ENCODE measurements around the gene BLOC1S5.
"Not testable (repeated sequence)": the region's sequence is repeated elsewhere in the genome, so short reads cannot be mapped to it uniquely, and the experiment has no call there.

The BLOC1S5 gene

DNA sequence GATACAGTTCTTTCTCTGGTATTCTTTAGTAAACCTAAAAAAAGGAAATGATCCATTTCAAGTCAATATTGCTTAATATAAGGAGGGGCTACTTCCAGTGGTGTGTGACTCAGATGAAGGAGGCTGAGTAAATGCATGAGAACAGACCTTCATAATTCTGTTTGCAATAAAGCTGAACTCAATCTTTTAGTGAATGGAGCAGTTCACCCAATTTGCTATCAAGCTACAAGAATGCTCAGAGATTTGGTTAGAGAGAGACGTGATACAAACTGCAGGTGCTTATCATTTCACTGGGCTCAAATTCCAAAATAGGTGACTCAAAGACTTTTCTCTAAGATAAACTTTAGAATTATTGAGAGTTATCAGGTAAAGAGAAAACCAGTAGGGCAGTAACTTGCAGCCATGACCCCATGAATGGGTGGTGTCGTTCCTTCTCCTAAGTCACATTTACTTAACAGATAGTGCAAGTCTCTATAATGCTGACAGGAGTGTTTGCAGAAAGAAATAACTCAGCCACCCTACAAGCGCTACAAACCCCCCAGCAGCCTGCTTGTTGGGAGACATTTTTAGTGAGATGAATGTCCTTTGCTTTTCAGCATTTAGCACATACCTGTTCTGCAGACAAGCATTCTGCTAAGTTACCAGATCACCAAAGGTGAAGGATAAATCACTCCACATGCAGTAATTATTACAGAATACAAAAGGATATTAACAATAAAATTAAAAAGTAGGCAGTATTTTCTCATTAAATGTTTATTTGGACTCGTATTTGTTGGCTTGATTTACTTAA is 16.4 kb upstream of the BLOC1S5 start:
- DNase-seq = peak in 1 of 2 experiments; percentile 59

DNA sequence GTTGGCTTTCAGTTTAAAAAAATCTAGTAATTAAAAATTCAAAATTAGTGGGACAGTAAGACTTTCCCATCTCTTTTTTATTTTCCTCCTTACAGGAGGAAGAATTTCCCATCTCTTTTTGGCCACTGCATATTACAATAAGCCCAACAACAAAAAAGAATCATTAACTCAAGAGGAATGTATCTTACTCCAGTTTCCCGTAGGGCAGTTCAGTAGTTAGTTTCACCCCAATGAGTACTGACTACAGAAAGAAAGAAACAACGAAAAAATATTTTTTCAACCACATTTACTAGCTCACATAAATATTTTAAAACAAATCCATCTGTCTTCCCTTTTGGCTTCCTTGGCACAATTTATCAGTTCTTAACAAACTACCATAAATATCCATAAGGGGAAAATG is 14.9 kb upstream of the BLOC1S5 start:
- DNase-seq = no peak

- DNase-seq = no peak
Measured at GRCh38 chr6:8077991-8078390, 13.8 kb upstream of the BLOC1S5 start.

DNA sequence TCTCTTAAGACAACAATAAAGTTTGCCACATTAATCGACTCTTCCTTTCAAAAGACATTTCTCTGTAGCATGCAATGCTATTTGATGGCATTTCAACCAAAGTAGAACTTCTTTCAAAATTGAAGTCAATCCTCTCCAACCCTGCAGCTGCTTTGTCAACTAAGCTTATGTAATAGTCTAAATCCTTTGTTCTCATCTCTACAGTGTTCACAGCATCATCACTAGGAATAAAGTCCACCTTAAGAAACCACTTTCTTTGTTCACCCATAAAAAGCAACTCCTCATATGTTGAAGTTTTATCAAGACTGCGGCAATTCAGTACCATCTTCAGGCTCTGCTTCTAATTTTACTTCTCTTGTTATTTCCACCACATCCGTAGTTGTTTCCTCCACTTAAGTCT is 11.5 kb upstream of the BLOC1S5 start:
- DNase-seq = no peak

GRCh38 chr6:8075185-8075584 is 11.0 kb upstream of the BLOC1S5 start:
- DNase-seq = no peak

DNA sequence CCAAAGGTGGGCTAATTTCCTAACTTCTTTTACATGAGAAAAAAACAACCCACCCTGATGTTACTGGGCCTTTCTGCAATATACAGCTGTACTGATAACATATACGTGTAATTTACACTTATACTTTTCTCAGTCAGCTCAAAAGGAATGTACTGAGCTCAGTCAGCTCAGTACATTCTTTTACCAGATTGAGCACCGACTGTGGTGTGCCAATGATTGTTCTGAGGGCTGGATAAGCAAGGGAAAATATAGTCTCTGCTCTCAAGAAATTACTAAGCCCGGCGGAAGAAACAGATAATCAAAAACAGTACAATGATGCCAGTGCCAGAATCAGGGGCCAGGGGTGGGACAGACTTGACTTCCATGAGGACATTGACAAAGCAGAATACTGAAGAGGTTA is 10.0 kb upstream of the BLOC1S5 start:
- DNase-seq = no peak

DNA sequence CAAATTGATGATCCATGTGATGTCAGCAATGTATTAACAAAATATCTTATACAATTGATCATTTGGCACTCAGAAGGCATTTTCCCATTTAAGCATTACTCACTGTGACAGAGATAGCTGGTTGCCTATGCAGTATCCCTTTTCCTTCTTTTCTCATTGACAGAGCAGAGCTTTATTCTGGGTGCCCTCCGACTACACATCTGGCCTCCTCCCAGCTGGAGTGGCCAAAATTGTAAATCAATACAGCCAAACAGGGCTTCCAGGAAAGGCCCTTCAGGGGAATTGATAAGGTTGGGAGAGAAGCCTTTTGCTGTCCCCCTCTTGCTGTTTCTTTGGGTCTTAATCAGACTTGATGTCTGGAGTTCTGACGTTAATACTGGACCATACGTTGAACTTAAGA is 9.6 kb upstream of the BLOC1S5 start:
- DNase-seq = no peak

- no peak for DNase-seq
Measured at GRCh38 chr6:8070718-8071117, 6.5 kb upstream of the BLOC1S5 start.

DNA sequence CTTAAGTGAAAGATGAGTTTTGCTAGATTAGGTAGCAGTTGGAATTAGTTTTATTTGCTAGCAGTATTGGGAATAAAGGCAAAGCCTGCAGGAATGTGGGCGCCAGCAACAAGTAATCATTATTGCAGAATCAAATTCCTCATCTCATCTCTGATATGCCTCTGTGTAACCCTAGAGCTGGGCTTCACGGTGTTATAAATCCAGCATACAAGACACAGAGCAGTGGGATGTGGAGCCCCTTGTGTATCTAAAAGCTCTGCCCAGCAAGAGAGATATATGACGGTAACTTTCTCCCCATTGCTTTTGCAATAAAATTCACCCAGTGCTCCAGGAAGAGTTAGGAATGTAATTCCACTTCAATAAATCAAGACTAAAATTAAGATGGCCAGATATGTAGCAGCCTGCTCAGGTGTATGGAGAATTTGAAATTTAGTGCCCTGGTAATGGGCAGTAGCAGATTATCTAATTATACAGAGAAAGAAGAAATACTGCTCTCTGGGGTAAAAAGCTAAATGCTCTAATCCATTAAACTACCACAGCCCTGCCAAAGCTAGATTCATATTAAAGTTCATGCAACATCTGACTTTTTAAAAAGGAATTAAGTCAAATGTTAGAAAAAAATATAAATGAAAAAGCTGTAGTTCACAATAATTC is 5.6 kb upstream of the BLOC1S5 start:
- no peak for DNase-seq

- no peak for DNase-seq
Measured at GRCh38 chr6:8069151-8069550, 5.0 kb upstream of the BLOC1S5 start.

- DNase-seq = no peak
Measured at GRCh38 chr6:8066108-8066507, 1.9 kb upstream of the BLOC1S5 start.

DNA sequence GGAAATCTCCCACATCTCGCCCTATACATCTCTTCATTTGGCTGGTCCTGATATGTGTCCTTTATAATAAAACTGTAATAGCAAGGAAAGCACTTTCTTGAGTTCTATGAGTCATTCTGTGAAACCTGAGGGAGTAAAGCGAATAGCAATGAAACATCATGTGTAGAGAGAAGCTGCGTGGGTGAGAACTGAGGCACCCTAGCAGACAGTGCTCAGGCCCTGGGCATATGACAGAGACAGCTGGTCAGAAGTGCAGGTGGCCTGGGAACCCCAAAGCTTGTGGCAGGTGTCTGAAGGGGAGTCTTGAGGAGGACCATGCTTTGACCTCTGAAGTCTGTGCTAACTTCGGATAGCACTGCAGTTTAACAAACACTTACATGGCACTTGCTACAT is 1.3 kb upstream of the BLOC1S5 start:
- DNase-seq = no peak

- DNase-seq = no peak
Measured at GRCh38 chr6:8064638-8065518, 689 bp upstream of the BLOC1S5 start.

GRCh38 chr6:8061736-8062135 is 2.5 kb downstream of the BLOC1S5 start:
- no peak for DNase-seq

- DNase-seq = no peak
Measured at GRCh38 chr6:8060346-8060745, 3.8 kb downstream of the BLOC1S5 start.

DNA sequence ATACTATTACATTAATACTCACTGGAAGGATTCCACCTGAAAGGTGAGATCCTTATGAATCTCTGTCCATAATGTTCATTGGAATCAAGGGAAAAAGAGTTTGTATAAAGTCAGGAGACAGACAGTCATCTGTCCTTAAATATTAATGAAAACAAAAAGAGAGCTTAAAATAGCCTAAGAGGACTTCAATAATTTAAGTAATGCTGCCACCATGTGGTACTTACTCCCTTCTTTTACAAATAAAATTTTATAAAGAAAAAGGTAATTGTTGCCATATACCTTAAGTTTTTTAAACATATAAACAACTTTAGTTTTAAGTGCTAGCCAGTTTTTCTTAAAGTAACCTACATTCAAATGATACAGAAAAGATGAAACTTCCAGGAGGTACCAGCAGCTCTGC is 5.1 kb downstream of the BLOC1S5 start:
- peak in 1 of 2 experiments; percentile 48 for DNase-seq

DNA sequence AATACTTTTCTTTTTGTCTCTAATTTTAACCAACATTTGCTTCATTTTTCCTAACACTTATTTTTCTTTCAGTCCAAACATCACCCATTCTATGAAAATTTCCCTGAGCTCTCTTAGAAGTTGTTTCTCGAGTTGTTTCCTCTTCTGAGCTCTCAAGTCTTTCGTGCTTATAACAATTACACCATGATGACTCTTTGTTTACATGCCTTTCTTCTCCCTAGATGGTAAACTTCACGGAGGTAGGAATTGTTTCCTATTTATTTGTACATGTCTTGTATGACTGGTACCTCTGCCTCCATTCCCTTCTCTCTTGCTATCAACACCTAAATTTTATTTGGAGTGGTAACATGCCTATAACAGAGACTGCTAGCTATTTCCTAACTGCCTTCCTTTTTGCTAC is 6.4 kb downstream of the BLOC1S5 start:
- no peak for DNase-seq

DNA sequence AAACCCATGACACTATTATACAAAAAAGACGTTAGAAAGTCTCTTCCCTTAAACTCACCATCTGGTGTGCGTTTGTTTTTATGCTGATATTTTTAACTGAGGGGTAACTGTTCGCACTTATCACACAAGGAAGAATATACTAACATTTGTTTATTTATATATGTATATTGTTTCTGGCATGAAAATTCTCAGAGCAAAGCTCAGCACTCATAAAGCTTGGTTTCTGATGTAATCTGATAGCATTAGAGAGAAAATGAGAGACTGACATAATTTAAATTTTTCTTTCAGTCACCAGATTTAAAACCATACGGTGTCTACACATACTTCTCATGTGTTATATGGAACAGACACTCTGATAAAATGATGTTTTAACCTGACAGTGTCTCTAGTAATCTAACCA is 6.9 kb downstream of the BLOC1S5 start:
- no peak for DNase-seq

DNA sequence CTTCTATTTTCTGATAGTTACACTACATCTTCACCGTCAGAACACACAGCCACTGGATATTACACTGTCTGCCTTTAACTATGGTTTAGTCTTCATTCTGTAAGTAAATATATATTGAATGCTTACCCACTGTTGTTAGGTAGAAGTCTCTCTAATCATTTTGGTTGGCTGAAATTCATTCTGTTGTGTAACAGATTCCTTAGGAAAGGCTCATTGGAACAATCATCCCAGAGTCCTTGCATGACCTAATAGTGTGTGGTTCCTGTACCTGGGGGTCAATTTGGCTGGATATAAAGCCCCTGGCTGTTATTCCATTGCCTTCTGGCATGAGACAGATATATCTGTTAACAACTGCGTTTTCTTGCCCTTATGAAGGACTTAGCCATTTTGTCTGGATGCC is 9.9 kb downstream of the BLOC1S5 start:
- no peak for DNase-seq

DNA sequence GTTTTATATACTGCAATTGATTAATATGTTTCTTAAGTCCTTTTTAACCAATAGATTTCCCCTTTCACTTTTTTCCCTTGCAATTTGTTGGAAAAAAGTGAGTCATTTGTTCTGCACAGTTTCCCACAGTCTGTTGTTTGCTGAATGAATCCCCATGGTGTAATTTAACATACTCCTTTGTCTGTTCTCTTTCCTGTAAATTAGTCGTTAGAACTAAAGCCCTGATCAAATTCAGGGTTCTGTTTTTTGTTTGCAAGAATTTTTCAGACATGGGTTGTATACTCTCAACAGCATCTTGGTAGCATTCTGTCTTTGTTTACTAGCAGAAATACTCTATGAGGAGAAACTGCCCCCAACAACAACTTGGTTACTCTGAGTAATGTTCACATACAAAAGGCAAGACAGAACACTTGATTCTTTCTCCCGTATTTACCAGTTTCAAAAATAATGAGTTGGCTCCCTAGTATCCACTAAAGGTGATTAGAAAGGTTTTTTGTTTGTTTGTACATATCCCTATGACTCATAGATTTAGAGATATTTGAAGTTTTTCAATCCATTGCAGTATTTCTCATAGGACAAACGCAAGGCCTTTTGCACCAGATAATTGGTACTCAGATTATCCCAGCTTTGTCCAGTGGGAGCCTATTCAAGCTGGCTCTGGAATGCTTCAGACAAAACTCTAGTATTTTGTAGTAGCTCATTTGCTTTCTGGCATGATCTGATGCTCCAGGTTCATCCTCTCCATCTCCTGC is 16.5 kb downstream of the BLOC1S5 start:
- no peak for DNase-seq

- not testable (repeated sequence) for DNase-seq
Measured at GRCh38 chr6:8045769-8046168, 18.4 kb downstream of the BLOC1S5 start.

DNA sequence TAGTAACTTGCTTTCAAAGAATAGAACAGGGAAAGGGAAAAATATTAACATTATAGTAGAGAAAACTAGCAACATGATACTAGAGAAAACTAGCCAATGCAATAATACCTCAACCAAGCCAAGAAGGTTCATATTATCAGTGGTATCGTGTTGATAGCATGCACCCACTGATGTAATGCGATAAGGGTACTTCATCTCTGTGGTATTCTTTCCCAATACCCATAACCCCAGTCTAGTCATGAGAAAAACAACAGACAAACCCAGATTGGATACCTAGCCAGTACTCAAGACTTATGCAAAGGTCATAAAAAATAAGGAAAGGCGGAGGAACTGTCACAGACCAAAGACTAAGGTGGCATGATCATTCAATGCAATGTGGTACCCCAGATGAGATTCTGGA is 21.0 kb downstream of the BLOC1S5 start:
- DNase-seq = no peak

Data from SW 1271 (cell line).